Lower leg skin (tissue), 4 donors: ENCODE data around the gene DLX4. TPM values are rescaled to one million over a fixed set of nuclear protein-coding genes. Genes with fewer than 3 reads are reported as not detected.

Source experiments
- DNase-seq, 2 donors: peaks; one replicate each; pipeline ENCODE4 v3.0.0-alpha.2; 2019; ENCODE audit warnings: low spot score in 2 of 2
- H3K4me3 ChIP-seq: fragments of 200-600 bp; sonication (generic); 2 replicates; pipeline ENCODE4 v1.5.1; 2017; ENCODE audit warnings: mild to moderate bottlenecking, low read depth; ENCODE audit not compliant: poor library complexity, severe bottlenecking
- CTCF ChIP-seq, 3 donors: fragments of 450-650 bp; IDR thresholded peaks; one replicate each; pipeline ENCODE4 v1.5.1; 2016; ENCODE audit warnings: antibody characterized with exemption in 3 of 3, mild to moderate bottlenecking in 3 of 3, moderate library complexity in 2 of 3
- POLR2A ChIP-seq, 2 donors: fragments of 450-650 bp; IDR thresholded peaks; one replicate each; pipeline ENCODE4 v1.6.1; 2016 to 2017; ENCODE audit warnings: antibody characterized with exemption in 2 of 2, mild to moderate bottlenecking in 1 of 2, moderate library complexity in 1 of 2
- WGBS, 2 donors: methylation state at CpG; one replicate each; pipeline ENCODE4 v1.1.5; 2018; 5-methylcytosine and 5-hydroxymethylcytosine counted together
- intact Hi-C: fragments of 100-400 bp; cut with DNase I; formaldehyde crosslinking; loops from one replicate; pipeline ENCODE4 v1.15.0; 2023; ENCODE audit warnings: low total_unique reads
- total RNA-seq, 4 donors: library from RNA; depleted of rRNA; stranded (reverse); fragments of >200 nt; gene quantifications; one replicate each; pipeline ENCODE4 v1.1.0, GENCODE V29; 2016

Gene DLX4
- total RNA-seq, 4 donors from 2014 or later, result 1.9 to 3.3 (median 2.5) TPM

GRCh38 chr17:49939318-49939717 lies 29.7 kb upstream of the DLX4 start:
- no peak for DNase-seq
- H3K4me3 ChIP-seq, result no peak overlapping the region
- TF ChIP-seq POLR2A (IDR thresholded peaks at IDR 0.05) (no peak), CTCF (IDR thresholded peaks at IDR 0.05) (no peak)
- intact Hi-C loops, result no loop called here
- 54 to 75% methylated on average over 7 of the region's 7 CpGs for WGBS, 2 donors

GRCh38 chr17:49941427-49941826 lies 27.6 kb upstream of the DLX4 start:
- H3K4me3 ChIP-seq, result no peak overlapping the region
- DNase-seq, result no peak
- intact Hi-C loops, result no loop called here
- whole genome bisulfite sequencing, 2 donors, result 60 to 67% methylated on average over 10 of the region's 10 CpGs
- no peak for TF ChIP-seq CTCF (IDR thresholded peaks at IDR 0.05)
- no peak for TF ChIP-seq POLR2A (IDR thresholded peaks at IDR 0.05)

- intact Hi-C loops, result no loop called here
- H3K4me3 ChIP-seq, result no peak overlapping the region
- no peak for DNase-seq
- WGBS, 2 donors, result 76 to 82% methylated on average over 5 of the region's 5 CpGs
- no peak for TF ChIP-seq CTCF (IDR thresholded peaks at IDR 0.05)
- TF ChIP-seq POLR2A (IDR thresholded peaks at IDR 0.05), result no peak
These were observed 26.0 kb upstream of the DLX4 start for GRCh38 chr17:49942947-49943346.

GRCh38 chr17:49944273-49944870 lies 24.6 kb upstream of the DLX4 start:
- WGBS, 2 donors, result 50 to 60% methylated on average over 26 of the region's 26 CpGs
- intact Hi-C loops, result no loop called here
- no peak overlapping the region for H3K4me3 ChIP-seq
- TF ChIP-seq POLR2A (IDR thresholded peaks at IDR 0.05) (no peak), CTCF (IDR thresholded peaks at IDR 0.05) (no peak)
- DNase-seq, result no peak

- no peak for DNase-seq
- intact Hi-C loops, result no loop called here
- no peak overlapping the region for H3K4me3 ChIP-seq
- no peak for TF ChIP-seq CTCF (IDR thresholded peaks at IDR 0.05)
- WGBS, 2 donors, result 81% methylated on average over 3 to 6 of the region's 8 CpGs
These were observed 22.8 kb upstream of the DLX4 start for GRCh38 chr17:49946208-49946607.

- TF ChIP-seq CTCF (IDR thresholded peaks at IDR 0.05) (no peak), POLR2A (IDR thresholded peaks at IDR 0.05) (no peak)
- DNase-seq, result no peak
- intact Hi-C loops, result no loop called here
- H3K4me3 ChIP-seq, result no peak overlapping the region
- 84 to 94% methylated on average over 6 to 8 of the region's 11 CpGs for WGBS, 2 donors
These were observed 21.9 kb upstream of the DLX4 start for GRCh38 chr17:49946964-49947584.
